Measurements from ENCODE around the gene CRTC3. TPM values are rescaled to one million over a fixed set of nuclear protein-coding genes. Genes with fewer than 3 reads are reported as not detected.
A peak's percentile ranks its signal among the peaks of the same experiment; 100 is the strongest.

The CRTC3 gene
- total RNA-seq, 2 donors from 2014 or later = 26.4 to 32.5 TPM

DNA sequence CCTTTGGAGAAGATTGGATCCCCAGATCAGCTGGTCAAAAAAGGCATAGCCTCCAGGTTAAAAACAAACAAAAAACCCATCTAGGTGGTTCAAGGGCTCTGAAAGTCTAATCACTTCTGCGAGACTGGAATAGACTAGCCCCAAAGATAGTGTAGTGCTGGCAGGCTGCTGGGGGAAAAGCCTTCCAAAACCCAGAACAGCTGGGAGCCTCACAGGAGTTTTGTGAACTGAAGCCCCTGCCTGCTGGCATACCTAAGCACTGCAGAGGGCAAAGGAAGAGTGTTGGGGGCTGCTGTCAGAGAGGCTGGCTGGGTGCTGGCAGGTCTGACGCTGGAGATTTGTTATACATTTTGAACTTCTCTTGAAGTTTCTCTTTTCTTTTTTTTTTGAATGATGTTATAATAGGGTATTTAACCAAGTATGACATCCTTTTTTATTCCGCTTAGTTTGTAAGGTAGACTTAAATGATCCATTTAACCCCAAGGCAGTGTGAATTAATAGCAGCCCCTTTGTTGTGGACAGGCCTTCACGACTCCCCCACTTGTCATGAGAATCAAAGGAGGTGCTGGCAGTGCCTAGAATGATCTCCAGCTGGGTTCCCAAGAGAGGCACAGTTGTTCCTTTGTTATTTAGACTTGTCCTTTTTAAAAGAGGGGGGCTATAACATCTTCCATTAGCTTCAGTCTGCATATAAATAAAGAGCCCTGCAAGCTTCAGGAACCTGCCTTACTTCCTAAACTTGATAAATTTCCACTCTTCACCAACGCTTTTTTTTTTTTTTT, 53.9 kb downstream of the CRTC3 start:
- H3K27me3 ChIP-seq = no peaks in the 10 kb centered on the region
- H3K4me1 ChIP-seq = peaks cover 0 to 45% of the 10 kb centered on the region in 2 donors
- TF ChIP-seq CTCF (IDR thresholded peaks at IDR 0.05) = no peak
- no peak overlapping the region for H3K27ac ChIP-seq
- no peaks in the 10 kb centered on the region for H3K36me3 ChIP-seq
- DNase-seq (ENCODE audit: low spot score) = no peak
- no peak overlapping the region for H3K4me3 ChIP-seq
- H3K9me3 ChIP-seq = no peaks in the 10 kb centered on the region

DNA sequence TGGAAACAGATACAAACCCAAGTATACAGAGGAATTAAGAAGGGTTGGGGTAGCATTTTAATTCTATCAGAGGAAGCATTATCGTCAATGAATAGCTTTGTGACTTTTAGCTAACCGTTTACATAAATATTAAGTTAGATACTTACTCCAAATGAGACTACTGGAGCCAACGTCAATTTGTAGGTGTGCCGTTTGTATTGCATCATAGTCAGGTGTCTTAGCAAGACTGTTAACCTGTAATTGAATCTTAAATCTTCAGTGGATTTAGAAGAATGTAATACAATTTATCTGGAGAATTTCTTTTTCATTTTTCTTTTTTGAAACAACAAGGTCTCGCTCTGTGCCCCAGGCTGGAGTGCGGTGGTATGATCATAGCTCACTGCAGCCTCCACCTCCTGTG, 55.1 kb downstream of the CRTC3 start:
- Histone ChIP-seq H3K27me3 (no peaks in the 10 kb centered on the region), H3K9me3 (no peaks in the 10 kb centered on the region), H3K27ac (no peak overlapping the region), H3K4me3 (no peak overlapping the region), H3K36me3 (no peaks in the 10 kb centered on the region), H3K4me1 (peaks cover 0 to 42% of the 10 kb centered on the region in 2 donors)
- TF ChIP-seq CTCF (IDR thresholded peaks at IDR 0.05) = no peak
- no peak for DNase-seq (ENCODE audit: low spot score)

DNA sequence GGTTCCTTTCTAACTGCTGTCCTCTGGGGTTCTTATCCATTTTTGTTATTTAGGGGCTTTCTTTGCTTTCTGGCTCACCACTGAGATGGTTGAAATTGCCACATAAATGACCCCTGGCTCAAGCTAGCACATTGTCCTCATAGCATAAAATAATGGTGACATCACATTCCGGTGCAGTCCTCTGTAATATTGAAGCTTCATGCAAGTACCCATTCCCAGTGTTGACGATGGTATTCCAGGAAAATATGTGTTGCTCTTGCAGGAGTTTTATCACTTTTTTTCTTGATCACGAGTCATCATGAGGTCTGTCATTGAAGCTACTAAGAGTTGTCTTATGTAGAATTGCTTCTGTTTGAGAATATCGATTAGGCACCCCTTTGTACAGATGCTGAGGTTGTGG, 56.1 kb downstream of the CRTC3 start:
- no peaks in the 10 kb centered on the region for H3K27me3 ChIP-seq
- H3K36me3 ChIP-seq = no peaks in the 10 kb centered on the region
- DNase-seq (ENCODE audit: low spot score) = no peak
- peaks cover 0 to 40% of the 10 kb centered on the region in 2 donors for H3K4me1 ChIP-seq
- H3K27ac ChIP-seq = peak overlapping the region in 1 of 2 donors; percentile 7
- no peak for TF ChIP-seq CTCF (IDR thresholded peaks at IDR 0.05)
- no peak overlapping the region for H3K4me3 ChIP-seq
- no peaks in the 10 kb centered on the region for H3K9me3 ChIP-seq

DNA sequence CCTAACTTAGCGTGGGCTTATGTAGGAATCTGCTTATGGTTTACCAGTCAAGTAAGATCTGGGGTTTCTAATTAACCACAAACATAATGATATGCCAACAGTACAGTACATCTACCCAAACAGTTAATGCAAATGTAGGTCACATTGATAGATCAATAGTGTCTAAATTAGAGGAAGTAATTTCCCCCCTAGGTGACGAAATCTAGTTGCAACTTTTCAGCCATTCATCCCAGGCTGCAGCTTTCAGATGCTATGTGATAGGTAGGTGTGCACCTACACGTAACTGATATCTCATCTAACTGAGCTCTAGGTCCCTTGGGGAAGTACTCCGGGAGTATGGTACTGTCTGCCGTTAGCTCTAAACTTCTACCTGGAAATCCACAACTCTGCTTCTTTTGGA, 57.2 kb downstream of the CRTC3 start:
- Histone ChIP-seq H3K4me1 (peaks cover 0 to 33% of the 10 kb centered on the region in 2 donors), H3K4me3 (no peak overlapping the region), H3K27ac (no peak overlapping the region), H3K36me3 (no peaks in the 10 kb centered on the region), H3K27me3 (no peaks in the 10 kb centered on the region), H3K9me3 (no peaks in the 10 kb centered on the region)
- TF ChIP-seq CTCF (IDR thresholded peaks at IDR 0.05) = no peak
- no peak for DNase-seq (ENCODE audit: low spot score)

- Histone ChIP-seq H3K27ac (no peak overlapping the region), H3K36me3 (no peaks in the 10 kb centered on the region), H3K4me1 (peaks cover 0 to 25% of the 10 kb centered on the region in 2 donors), H3K27me3 (no peaks in the 10 kb centered on the region), H3K9me3 (no peaks in the 10 kb centered on the region), H3K4me3 (no peak overlapping the region)
- no peak for DNase-seq (ENCODE audit: low spot score)
- no peak for TF ChIP-seq CTCF (IDR thresholded peaks at IDR 0.05)
Observed at GRCh38 chr15:90588427-90588826, 58.7 kb downstream of the CRTC3 start.

- H3K9me3 ChIP-seq = no peaks in the 10 kb centered on the region
- H3K4me3 ChIP-seq = no peak overlapping the region
- no peaks in the 10 kb centered on the region for H3K36me3 ChIP-seq
- peaks cover 0 to 36% of the 10 kb centered on the region in 2 donors for H3K4me1 ChIP-seq
- TF ChIP-seq CTCF (IDR thresholded peaks at IDR 0.05) = no peak
- no peak for DNase-seq (ENCODE audit: low spot score)
- H3K27me3 ChIP-seq = no peaks in the 10 kb centered on the region
- H3K27ac ChIP-seq = no peak overlapping the region
Observed at GRCh38 chr15:90591524-90591923, 61.8 kb downstream of the CRTC3 start.

All from right atrium auricular region (tissue), 2 donors.